Measurements from ENCODE around the gene UBN1.
A peak's percentile ranks its signal among the peaks of the same experiment; 100 is the strongest.

Gene UBN1

GRCh38 chr16:4846901-4847773 lies at the start of gene UBN1, which contains the start of gene GLYR1:
TSS of gene UBN1 (plus strand) at chr16:4847481. CDS start at chr16:4852918, 5,437 bp downstream.
TSS of gene GLYR1 (minus strand) at chr16:4847288. CDS start at chr16:4847265, 23 bp downstream.
- peak; percentile 100 for DNase-seq
- Mint-ChIP-seq H3K27ac (peak within 1 kb of the TSS; percentile 92), H3K36me3 (ENCODE audit: low read depth) (peaks cover 58% of the 10 kb centered on the region), H3K4me3 (peak within 1 kb of the TSS; percentile 93), H3K4me1 (ENCODE audit: low read depth) (peaks cover 61% of the 10 kb centered on the region), H3K9me3 (no peaks in the 10 kb centered on the region), H3K27me3 (no peaks in the 10 kb centered on the region)

- Mint-ChIP-seq H3K27me3 (no peaks in the 10 kb centered on the region), H3K27ac (no peak overlapping the region), H3K4me3 (no peak overlapping the region), H3K9me3 (no peaks in the 10 kb centered on the region), H3K36me3 (ENCODE audit: low read depth) (no peaks in the 10 kb centered on the region), H3K4me1 (ENCODE audit: low read depth) (peaks cover 8% of the 10 kb centered on the region)
- no peak for DNase-seq
Measured at GRCh38 chr16:4797805-4798252, 49.5 kb upstream of the UBN1 start.

DNA sequence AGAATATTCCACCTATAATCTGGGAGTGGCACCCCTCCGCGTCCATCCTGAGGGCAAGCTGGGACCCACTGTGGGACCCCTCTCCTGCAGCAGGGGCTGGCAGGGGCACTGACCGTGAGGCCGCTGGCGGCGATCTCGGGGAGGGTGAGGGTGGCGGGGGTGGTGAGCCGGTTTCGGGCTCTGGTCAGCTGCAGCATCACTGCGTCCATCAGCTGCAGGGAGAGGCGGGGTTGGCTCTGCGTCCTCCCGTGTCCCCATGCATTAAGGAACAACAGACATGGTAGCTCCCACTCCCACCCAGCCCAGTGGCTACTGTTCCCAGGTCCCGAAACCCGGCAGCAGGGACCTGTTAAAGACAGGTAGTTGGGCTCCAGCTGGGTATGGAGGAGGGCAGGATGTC lies 48.8 kb upstream of the UBN1 start:
- H3K27me3 Mint-ChIP-seq: no peaks in the 10 kb centered on the region
- no peaks in the 10 kb centered on the region for H3K9me3 Mint-ChIP-seq
- DNase-seq: no peak
- H3K4me1 Mint-ChIP-seq (ENCODE audit: low read depth): peaks cover 14% of the 10 kb centered on the region
- no peaks in the 10 kb centered on the region for H3K36me3 Mint-ChIP-seq (ENCODE audit: low read depth)
- no peak overlapping the region for H3K27ac Mint-ChIP-seq
- no peak overlapping the region for H3K4me3 Mint-ChIP-seq

DNA sequence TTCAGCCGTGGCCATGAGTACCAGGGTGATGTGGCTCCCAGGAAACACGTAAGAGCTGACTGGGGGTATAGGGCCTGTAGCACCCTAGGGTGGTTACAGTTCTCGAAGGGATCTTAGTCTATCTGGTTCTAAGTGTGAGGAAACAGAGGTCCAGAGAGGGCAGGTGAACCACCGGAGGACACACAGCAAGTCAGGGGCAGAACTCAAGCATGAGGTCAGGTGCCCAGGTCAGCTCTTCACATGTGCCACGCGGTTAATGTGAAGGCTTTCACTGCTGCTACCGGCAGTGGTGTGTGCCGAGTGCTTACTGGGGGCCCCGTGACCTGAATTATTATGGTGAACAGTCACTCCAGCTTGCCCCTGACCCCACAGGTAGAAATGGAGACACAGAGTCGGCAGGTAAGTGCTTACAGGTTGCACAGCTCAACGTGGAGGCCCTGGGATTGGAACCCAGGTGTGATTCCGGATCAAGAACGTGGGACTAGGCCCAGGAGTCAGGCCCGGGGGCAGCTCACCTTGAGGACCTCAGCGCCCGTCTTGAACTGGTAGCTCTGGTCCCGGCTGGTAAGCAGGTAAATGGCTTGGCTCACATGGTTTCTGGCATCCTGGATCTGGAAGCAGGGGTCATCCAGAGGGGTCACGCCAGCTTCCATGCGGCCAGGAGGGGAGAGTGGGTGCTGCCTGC lies 48.0 kb upstream of the UBN1 start:
- Mint-ChIP-seq H3K4me1 (ENCODE audit: low read depth) (peaks cover 17% of the 10 kb centered on the region), H3K27me3 (no peaks in the 10 kb centered on the region), H3K27ac (no peak overlapping the region), H3K9me3 (no peaks in the 10 kb centered on the region), H3K36me3 (ENCODE audit: low read depth) (peaks cover 9% of the 10 kb centered on the region), H3K4me3 (no peak overlapping the region)
- DNase-seq: no peak

DNA sequence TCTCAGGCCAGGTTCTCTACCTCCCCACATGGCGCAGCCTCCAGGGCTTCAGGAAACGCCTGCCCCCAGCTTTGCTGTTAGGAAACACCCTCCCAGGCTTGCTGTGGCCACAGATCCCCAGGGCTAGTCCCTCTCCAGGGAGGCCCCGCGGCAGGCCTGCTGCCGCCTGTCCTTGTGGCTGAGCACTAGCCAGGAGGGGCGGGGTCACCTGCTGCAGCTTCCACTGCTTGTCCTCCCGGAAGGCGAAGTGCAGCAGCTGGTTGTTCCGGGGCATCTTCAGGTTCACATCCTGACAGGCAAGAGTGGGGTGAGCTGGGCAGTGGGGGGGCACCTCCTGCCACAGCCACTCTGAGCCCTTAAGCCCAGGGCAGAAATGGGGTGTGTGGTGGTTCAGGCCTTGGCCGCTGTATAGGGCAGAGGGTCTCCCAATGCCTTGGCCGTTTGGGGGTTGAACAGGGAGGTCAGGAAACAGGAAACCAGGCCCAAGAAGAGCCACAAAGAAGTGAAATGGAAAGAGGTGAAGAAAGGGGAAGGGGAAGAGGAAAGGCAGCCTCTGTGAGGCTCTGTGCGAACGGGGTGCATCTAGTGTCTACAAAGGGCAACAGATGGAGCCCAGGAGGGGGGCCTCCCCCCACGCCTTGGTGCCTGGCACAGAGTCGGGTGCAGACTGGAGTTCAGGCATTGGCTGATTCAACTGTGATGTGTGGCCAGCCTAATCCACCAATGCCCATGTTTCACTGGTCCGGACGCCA lies 46.8 kb upstream of the UBN1 start:
- Mint-ChIP-seq H3K4me3 (peak overlapping the region; percentile 55), H3K9me3 (no peaks in the 10 kb centered on the region), H3K4me1 (ENCODE audit: low read depth) (peaks cover 17% of the 10 kb centered on the region), H3K27ac (no peak overlapping the region), H3K36me3 (ENCODE audit: low read depth) (peaks cover 20% of the 10 kb centered on the region), H3K27me3 (no peaks in the 10 kb centered on the region)
- no peak for DNase-seq

DNA sequence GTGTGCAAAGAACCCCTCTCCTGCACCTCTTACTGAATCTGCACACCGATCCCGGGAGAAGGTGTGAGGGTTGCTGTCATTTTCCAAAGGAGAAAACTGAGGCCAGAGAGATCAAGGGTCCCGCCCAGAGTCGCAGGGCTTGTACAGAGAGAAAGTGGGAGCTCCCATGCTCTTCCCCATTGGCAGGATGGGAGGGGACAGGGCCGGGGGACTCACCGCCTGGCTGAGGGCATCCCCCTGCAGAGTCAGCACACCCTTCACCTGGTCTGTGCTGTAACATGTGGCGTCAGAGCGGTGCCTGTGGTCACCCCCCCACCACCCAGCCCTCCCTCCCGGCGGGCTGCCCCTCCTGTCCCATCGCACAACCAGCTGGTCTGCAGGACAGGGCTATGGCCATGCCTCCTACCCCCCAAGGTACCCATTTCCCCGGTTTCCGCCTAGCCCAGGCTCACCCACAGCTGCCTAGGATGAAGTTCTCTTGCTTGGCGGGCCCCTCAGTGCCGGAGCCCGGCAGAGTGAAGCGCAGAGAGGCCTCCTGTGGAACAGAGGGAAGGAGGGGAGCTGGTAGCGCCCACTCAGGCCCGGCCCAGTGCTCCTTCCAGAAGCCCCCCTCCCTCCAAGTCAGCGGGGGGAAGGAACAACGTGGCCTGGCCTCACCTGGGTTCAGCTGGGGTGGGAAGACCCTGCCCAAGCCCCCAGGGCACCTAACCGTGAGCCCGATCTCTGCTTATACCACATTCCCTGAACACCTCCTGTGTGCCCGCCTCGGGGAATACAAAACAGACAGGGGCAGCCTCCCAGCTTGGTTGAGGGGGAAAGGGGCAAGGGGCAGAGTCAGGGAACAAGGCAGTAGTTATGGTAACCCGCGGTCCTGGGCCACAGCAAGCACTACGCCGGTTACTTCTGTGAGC lies 46.0 kb upstream of the UBN1 start:
- H3K4me3 Mint-ChIP-seq: peak overlapping the region; percentile 78
- no peak overlapping the region for H3K27ac Mint-ChIP-seq
- no peak for DNase-seq
- H3K36me3 Mint-ChIP-seq (ENCODE audit: low read depth): peaks cover 26% of the 10 kb centered on the region
- H3K9me3 Mint-ChIP-seq: no peaks in the 10 kb centered on the region
- H3K27me3 Mint-ChIP-seq: no peaks in the 10 kb centered on the region
- peaks cover 17% of the 10 kb centered on the region for H3K4me1 Mint-ChIP-seq (ENCODE audit: low read depth)

DNA sequence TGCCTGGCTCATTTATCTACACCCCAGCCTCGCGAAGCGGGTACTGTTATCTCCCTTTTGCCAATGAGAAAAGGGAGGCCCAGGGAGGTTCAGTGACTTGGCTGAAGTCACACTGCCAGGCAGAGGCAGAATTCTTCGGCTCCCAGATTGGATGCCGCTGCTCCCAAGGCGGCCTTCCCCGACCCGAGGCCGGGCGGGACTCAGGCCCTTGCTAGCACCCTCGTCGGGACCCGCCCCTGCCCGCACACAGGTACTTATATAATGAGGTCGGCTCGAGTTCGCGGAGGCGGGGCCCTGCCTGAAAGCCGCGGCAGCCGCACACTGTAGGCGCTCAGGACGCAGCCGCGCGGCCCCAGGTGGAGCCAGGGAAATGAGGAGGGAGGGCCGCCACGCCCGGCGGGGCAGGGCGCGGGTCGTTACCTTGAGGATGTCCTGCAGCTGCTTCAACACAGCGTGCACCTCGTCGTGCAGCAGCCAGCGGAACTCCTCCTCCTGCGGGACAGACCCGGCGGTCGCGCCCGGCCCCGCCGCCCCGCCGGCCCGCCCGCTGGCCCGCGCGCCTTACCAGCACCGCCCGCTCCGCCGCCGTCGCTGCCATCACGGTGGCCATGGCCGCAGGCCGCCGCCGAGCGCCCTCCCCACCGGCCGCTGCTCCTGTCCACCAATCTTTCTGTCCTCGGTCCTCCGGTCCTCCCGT lies 45.2 kb upstream of the UBN1 start, which contains the start of gene ROGDI:
TSS of gene ROGDI (minus strand) at position 672 of the 697 bp plus-strand sequence. CDS start at position 610, 62 bp downstream.
- DNase-seq: no peak
- H3K4me3 Mint-ChIP-seq: peak within 1 kb of the TSS; percentile 80
- peak within 1 kb of the TSS; percentile 77 for H3K27ac Mint-ChIP-seq
- peaks cover 17% of the 10 kb centered on the region for H3K4me1 Mint-ChIP-seq (ENCODE audit: low read depth)
- H3K27me3 Mint-ChIP-seq: no peaks in the 10 kb centered on the region
- peaks cover 29% of the 10 kb centered on the region for H3K36me3 Mint-ChIP-seq (ENCODE audit: low read depth)
- no peaks in the 10 kb centered on the region for H3K9me3 Mint-ChIP-seq

DNA sequence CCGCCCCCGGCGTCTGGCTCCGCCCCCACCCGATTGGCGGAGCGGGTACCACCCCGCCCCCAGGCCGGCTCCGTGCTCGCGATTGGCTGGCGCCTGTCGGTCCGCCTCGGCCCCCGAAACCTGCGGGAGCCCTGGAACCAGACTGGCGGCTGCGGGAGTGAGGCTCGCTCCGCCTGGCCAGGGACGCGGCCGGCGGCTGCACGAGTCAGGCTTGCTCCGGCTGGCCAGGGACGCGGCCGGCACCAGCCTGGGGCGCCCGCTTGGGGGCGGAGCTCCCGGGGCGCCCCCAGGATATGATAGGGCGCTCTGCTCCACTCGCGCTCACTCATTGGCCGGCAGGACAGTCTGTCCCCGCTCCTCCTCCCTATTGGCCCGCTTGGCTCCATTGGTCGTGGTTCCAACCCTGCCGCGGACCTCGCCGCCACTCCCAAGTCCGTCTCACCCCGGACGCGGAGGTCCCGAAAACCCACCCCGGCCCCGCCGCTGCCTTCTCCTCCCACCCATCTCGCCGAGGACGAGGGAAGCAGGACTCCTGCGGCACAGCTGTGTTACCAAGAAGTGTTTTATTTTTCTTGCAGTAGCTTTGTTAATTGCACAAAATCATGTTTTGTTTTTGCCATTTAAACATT lies 44.5 kb upstream of the UBN1 start:
- H3K4me3 Mint-ChIP-seq: peak overlapping the region; percentile 80
- H3K36me3 Mint-ChIP-seq (ENCODE audit: low read depth): peaks cover 36% of the 10 kb centered on the region
- peak; percentile 96 for DNase-seq
- H3K27ac Mint-ChIP-seq: peak overlapping the region; percentile 77
- H3K4me1 Mint-ChIP-seq (ENCODE audit: low read depth): peaks cover 17% of the 10 kb centered on the region
- H3K27me3 Mint-ChIP-seq: no peaks in the 10 kb centered on the region
- H3K9me3 Mint-ChIP-seq: no peaks in the 10 kb centered on the region

- peaks cover 17% of the 10 kb centered on the region for H3K4me1 Mint-ChIP-seq (ENCODE audit: low read depth)
Measured at GRCh38 chr16:4803401-4803844, 43.9 kb upstream of the UBN1 start.

GRCh38 chr16:4803898-4804762 lies 43.2 kb upstream of the UBN1 start:
- Mint-ChIP-seq H3K4me1 (ENCODE audit: low read depth) (peaks cover 17% of the 10 kb centered on the region), H3K27ac (peak overlapping the region; percentile 7), H3K4me3 (no peak overlapping the region), H3K36me3 (ENCODE audit: low read depth) (peaks cover 46% of the 10 kb centered on the region), H3K27me3 (no peaks in the 10 kb centered on the region), H3K9me3 (no peaks in the 10 kb centered on the region)
- DNase-seq: no peak

More at GRCh38 chr16:4803401-4803844, 43.9 kb upstream of the UBN1 start:
- Mint-ChIP-seq H3K27ac (no peak overlapping the region), H3K27me3 (no peaks in the 10 kb centered on the region), H3K4me3 (peak overlapping the region; percentile 80), H3K36me3 (ENCODE audit: low read depth) (peaks cover 42% of the 10 kb centered on the region), H3K9me3 (no peaks in the 10 kb centered on the region)
- DNase-seq: no peak

DNA sequence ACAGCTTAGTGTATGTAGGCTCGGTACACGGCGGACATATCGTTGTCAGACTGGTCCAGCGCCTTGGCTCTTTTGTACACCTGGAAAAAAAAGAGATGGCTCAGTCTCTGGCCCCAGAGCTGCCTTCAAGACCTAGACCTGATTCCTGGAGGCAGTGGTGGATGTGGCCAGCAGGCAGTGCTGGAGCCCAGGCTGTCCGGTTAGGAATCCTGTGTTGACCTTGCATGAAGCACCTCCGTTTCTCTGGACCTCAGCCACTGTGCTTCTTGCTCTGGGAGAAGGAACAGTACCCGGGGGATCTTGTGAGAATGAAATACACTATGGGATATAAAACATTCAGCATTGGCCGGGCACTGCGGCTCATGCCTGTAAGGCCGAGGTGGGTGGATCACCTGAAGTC lies 42.0 kb upstream of the UBN1 start:
- Mint-ChIP-seq H3K4me3 (no peak overlapping the region), H3K36me3 (ENCODE audit: low read depth) (peaks cover 56% of the 10 kb centered on the region), H3K27me3 (no peaks in the 10 kb centered on the region), H3K9me3 (no peaks in the 10 kb centered on the region), H3K4me1 (ENCODE audit: low read depth) (peaks cover 17% of the 10 kb centered on the region), H3K27ac (no peak overlapping the region)
- no peak for DNase-seq

DNA sequence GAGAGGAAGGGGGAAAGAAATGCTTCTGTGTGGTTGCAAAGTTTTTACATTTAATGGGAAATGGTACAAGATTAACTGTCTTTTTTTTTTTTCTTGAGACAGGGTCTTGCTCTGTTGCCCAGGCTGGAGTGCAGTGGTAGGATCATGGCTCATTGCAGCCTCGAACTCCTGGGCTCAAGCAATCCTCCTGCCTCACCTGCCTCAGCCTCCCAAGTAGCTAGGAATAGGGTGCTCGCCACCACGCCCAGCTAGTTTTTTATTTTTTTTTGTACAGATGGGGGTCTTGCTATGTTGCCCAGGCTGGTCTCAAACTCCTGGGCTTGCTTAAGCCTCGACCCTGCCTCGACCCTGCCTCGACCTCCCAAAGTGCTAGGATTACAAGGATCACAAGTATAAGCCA lies 41.0 kb upstream of the UBN1 start:
- no peaks in the 10 kb centered on the region for H3K9me3 Mint-ChIP-seq
- DNase-seq: no peak
- H3K4me3 Mint-ChIP-seq: no peak overlapping the region
- H3K4me1 Mint-ChIP-seq (ENCODE audit: low read depth): peaks cover 14% of the 10 kb centered on the region
- no peaks in the 10 kb centered on the region for H3K27me3 Mint-ChIP-seq
- H3K36me3 Mint-ChIP-seq (ENCODE audit: low read depth): peaks cover 66% of the 10 kb centered on the region
- no peak overlapping the region for H3K27ac Mint-ChIP-seq
